Sigmoid colon (tissue), 4 donors: ENCODE data around the gene GUSB.

ENCODE experiments used
- EP300 ChIP-seq, 4 donors: sonication (generic); formaldehyde crosslinking; IDR thresholded peaks; one replicate each; pipeline ENCODE4 v1.6.1; 2017; ENCODE audit warnings: antibody characterized with exemption in 4 of 4
- POLR2AphosphoS5 ChIP-seq, 4 donors: sonication (generic); formaldehyde crosslinking; IDR thresholded peaks; one replicate each; pipeline ENCODE4 v1.6.1; 2017; ENCODE audit warnings: antibody characterized with exemption in 4 of 4

DNA sequence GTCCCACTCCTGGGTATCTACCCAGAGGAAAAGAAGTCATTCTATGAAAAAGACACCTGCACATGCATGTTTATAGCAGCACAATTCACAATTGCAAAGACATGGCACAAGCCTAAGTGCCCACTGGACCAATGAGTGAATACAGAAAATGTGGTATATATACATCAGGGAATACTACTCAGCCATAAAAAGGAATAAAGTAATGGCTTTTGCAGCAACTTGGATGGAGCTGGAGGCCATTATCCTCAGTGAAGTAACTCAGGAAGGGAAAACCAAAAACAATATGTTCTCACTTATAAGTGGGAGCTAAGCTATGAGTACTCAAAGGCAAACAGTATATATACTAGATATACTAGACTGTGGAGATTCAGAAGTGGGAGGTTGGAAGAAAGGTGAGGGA is 55.4 kb downstream of the GUSB start:
- TF ChIP-seq EP300 (IDR thresholded peaks at IDR 0.05), result no peak
- TF ChIP-seq POLR2AphosphoS5 (IDR thresholded peaks at IDR 0.05), result no peak
